RPMI7951 (cell line): ENCODE data around the gene CNPY2. TPM values are rescaled to one million over a fixed set of nuclear protein-coding genes. Genes with fewer than 3 reads are reported as not detected.
"Not testable (repeated sequence)": the region's sequence is repeated elsewhere in the genome, so short reads cannot be mapped to it uniquely, and the experiment has no call there.

Source experiments
- DNase-seq: peaks from one replicate; pipeline ENCODE4 v3.0.0-alpha.2; 2012; ENCODE audit warnings: low read depth
- total RNA-seq: library from RNA; depleted of rRNA; stranded (reverse); fragments of >200 nt; shearing (Covaris generic); gene quantifications from 2 replicates; pipeline ENCODE4 v1.2.3, GENCODE V29; 2014

The CNPY2 gene
- total RNA-seq, 1 experiment from 2014 or later = 102 TPM

GRCh38 chr12:56298828-56299227, 17.0 kb downstream of the CNPY2 start:
- DNase-seq = no peak

- DNase-seq = no peak
Measured at GRCh38 chr12:56297400-56297799, 18.4 kb downstream of the CNPY2 start.

GRCh38 chr12:56296295-56296694, 19.5 kb downstream of the CNPY2 start:
- DNase-seq = no peak

- no peak for DNase-seq
Measured at GRCh38 chr12:56293795-56294194, 22.0 kb downstream of the CNPY2 start.

- DNase-seq = no peak
Measured at GRCh38 chr12:56288705-56289387, 26.9 kb downstream of the CNPY2 start.

GRCh38 chr12:56286044-56286830, 29.6 kb downstream of the CNPY2 start:
- no peak for DNase-seq

GRCh38 chr12:56284263-56284662, 31.5 kb downstream of the CNPY2 start:
- DNase-seq = not testable (repeated sequence)

- no peak for DNase-seq
Measured at GRCh38 chr12:56282579-56282978, 33.2 kb downstream of the CNPY2 start.

GRCh38 chr12:56282030-56282429, 33.8 kb downstream of the CNPY2 start:
- DNase-seq = no peak

GRCh38 chr12:56280849-56281248, 34.9 kb downstream of the CNPY2 start:
- DNase-seq = no peak

GRCh38 chr12:56278905-56279304, 36.9 kb downstream of the CNPY2 start:
- DNase-seq = no peak

GRCh38 chr12:56274299-56274698, 41.5 kb downstream of the CNPY2 start:
- no peak for DNase-seq

GRCh38 chr12:56272468-56272867, 43.3 kb downstream of the CNPY2 start:
- DNase-seq = not testable (repeated sequence)

GRCh38 chr12:56271031-56271430, 44.8 kb downstream of the CNPY2 start:
- peak; percentile 27 for DNase-seq

GRCh38 chr12:56267443-56268071, 48.2 kb downstream of the CNPY2 start:
- no peak for DNase-seq

GRCh38 chr12:56266693-56267442, 48.9 kb downstream of the CNPY2 start, which contains the start of gene COQ10A:
COQ10A (plus strand) TSS chr12:56266942; CDS start chr12:56267119, 177 bp downstream.
- DNase-seq = peak; percentile 77

- not testable (repeated sequence) for DNase-seq
Measured at GRCh38 chr12:56266068-56266692, 49.6 kb downstream of the CNPY2 start.

GRCh38 chr12:56262955-56263354, 52.8 kb downstream of the CNPY2 start:
- not testable (repeated sequence) for DNase-seq

- DNase-seq = peak; percentile 85
Measured at GRCh38 chr12:56261503-56262232, 54.1 kb downstream of the CNPY2 start.

- no peak for DNase-seq
Measured at GRCh38 chr12:56260921-56261320, 54.9 kb downstream of the CNPY2 start.

- no peak for DNase-seq
Measured at GRCh38 chr12:56260380-56260779, 55.4 kb downstream of the CNPY2 start.
